Mesodermal cell (in vitro differentiated cells): ENCODE results near the gene IGFBP2.

Experiments used
- H3K27ac ChIP-seq: 2 replicates; pipeline ENCODE4 v1.7.0; 2013; ENCODE audit warnings: mild to moderate bottlenecking, low read depth, low read length, moderate library complexity; ENCODE audit not compliant: severe bottlenecking
- H3K36me3 ChIP-seq: 2 replicates; pipeline ENCODE4 v1.7.1; 2013; ENCODE audit warnings: mild to moderate bottlenecking, low read length, moderate library complexity; ENCODE audit not compliant: control insufficient read depth, insufficient read depth
- H3K4me1 ChIP-seq: one replicate; pipeline ENCODE4 v1.7.1; 2013; ENCODE audit warnings: mild to moderate bottlenecking, low read length; ENCODE audit not compliant: insufficient read depth, control insufficient read depth, poor library complexity, severe bottlenecking
- H3K4me3 ChIP-seq: 2 replicates; pipeline ENCODE4 v1.7.0; 2013; ENCODE audit warnings: low read length, control low read depth, mild to moderate bottlenecking; ENCODE audit not compliant: insufficient read depth, poor library complexity, severe bottlenecking; ENCODE audit errors: extremely low read depth
- H3K9me3 ChIP-seq: 2 replicates; pipeline ENCODE4 v1.7.1; 2013; ENCODE audit warnings: mild to moderate bottlenecking, low read length, moderate library complexity; ENCODE audit not compliant: control insufficient read depth
- WGBS, 2 experiments: methylation state at CpG; one replicate each; pipeline ENCODE4 v1.1.5; 2013; ENCODE audit warnings: missing lambda C conversion rate in 2 of 2; ENCODE audit not compliant: insufficient coverage in 2 of 2; 5-methylcytosine and 5-hydroxymethylcytosine counted together

IGFBP2 gene

GRCh38 chr2:216664593-216665034, 31.4 kb downstream of the IGFBP2 start:
- Histone ChIP-seq H3K36me3 (peaks cover 57% of the 10 kb centered on the region), H3K4me1 (peaks cover 23% of the 10 kb centered on the region), H3K27ac (peak overlapping the region; percentile 16), H3K4me3 (no peak overlapping the region), H3K9me3 (no peaks in the 10 kb centered on the region)
- WGBS, 2 experiments = 75% methylated on average over 5 of the region's 6 CpGs; no CpG with 5 or more reads in 1 of the 2 experiments

GRCh38 chr2:216665242-216665641, 32.0 kb downstream of the IGFBP2 start:
- Histone ChIP-seq H3K4me1 (peaks cover 23% of the 10 kb centered on the region), H3K36me3 (peaks cover 51% of the 10 kb centered on the region), H3K27ac (no peak overlapping the region), H3K4me3 (no peak overlapping the region), H3K9me3 (no peaks in the 10 kb centered on the region)
- WGBS, 2 experiments = 75 to 94% methylated on average over 3 to 5 of the region's 7 CpGs

- Histone ChIP-seq H3K4me1 (peaks cover 23% of the 10 kb centered on the region), H3K9me3 (no peaks in the 10 kb centered on the region), H3K27ac (no peak overlapping the region), H3K36me3 (peaks cover 46% of the 10 kb centered on the region), H3K4me3 (no peak overlapping the region)
- 24 to 25% methylated on average over 10 to 12 of the region's 12 CpGs for WGBS, 2 experiments
Observed at GRCh38 chr2:216665717-216666116, 32.5 kb downstream of the IGFBP2 start.

GRCh38 chr2:216666461-216667233, 33.4 kb downstream of the IGFBP2 start:
- Histone ChIP-seq H3K4me3 (no peak overlapping the region), H3K27ac (no peak overlapping the region), H3K4me1 (peaks cover 23% of the 10 kb centered on the region), H3K36me3 (peaks cover 37% of the 10 kb centered on the region), H3K9me3 (no peaks in the 10 kb centered on the region)
- 7 to 9% methylated on average over 7 of the region's 9 CpGs for WGBS, 2 experiments

- no peak overlapping the region for H3K27ac ChIP-seq
- H3K9me3 ChIP-seq = no peaks in the 10 kb centered on the region
- no peak overlapping the region for H3K4me3 ChIP-seq
- H3K36me3 ChIP-seq = peaks cover 6% of the 10 kb centered on the region
- WGBS, 2 experiments = 97 to 98% methylated on average over 9 to 15 of the region's 17 CpGs
- peaks cover 4% of the 10 kb centered on the region for H3K4me1 ChIP-seq
Observed at GRCh38 chr2:216670266-216671080, 37.3 kb downstream of the IGFBP2 start.

GRCh38 chr2:216671081-216671411, 37.8 kb downstream of the IGFBP2 start:
- WGBS, 2 experiments = 93 to 97% methylated on average over 11 of the region's 11 CpGs
- no peak overlapping the region for H3K4me3 ChIP-seq
- H3K27ac ChIP-seq = no peak overlapping the region
- H3K36me3 ChIP-seq = peaks cover 6% of the 10 kb centered on the region
- H3K4me1 ChIP-seq = no peaks in the 10 kb centered on the region
- H3K9me3 ChIP-seq = no peaks in the 10 kb centered on the region

- Histone ChIP-seq H3K4me3 (no peak overlapping the region), H3K9me3 (no peaks in the 10 kb centered on the region), H3K27ac (no peak overlapping the region), H3K4me1 (no peaks in the 10 kb centered on the region), H3K36me3 (peaks cover 4% of the 10 kb centered on the region)
- 96 to 100% methylated on average over 3 to 5 of the region's 12 CpGs for WGBS, 2 experiments
Observed at GRCh38 chr2:216671791-216672343, 38.6 kb downstream of the IGFBP2 start.

GRCh38 chr2:216672466-216672865, 39.2 kb downstream of the IGFBP2 start:
- Histone ChIP-seq H3K27ac (no peak overlapping the region), H3K4me1 (no peaks in the 10 kb centered on the region), H3K9me3 (no peaks in the 10 kb centered on the region), H3K4me3 (no peak overlapping the region), H3K36me3 (no peaks in the 10 kb centered on the region)
- no CpG with 5 or more reads among the region's 10 CpGs for WGBS, 2 experiments

- Histone ChIP-seq H3K36me3 (no peaks in the 10 kb centered on the region), H3K4me1 (no peaks in the 10 kb centered on the region), H3K27ac (no peak overlapping the region), H3K4me3 (no peak overlapping the region), H3K9me3 (no peaks in the 10 kb centered on the region)
- WGBS, 2 experiments = 87 to 100% methylated on average over 3 to 8 of the region's 10 CpGs
Observed at GRCh38 chr2:216673021-216673420, 39.8 kb downstream of the IGFBP2 start.

- WGBS, 2 experiments = 96 to 98% methylated on average over 7 to 8 of the region's 9 CpGs
Observed at GRCh38 chr2:216673609-216674008, 40.4 kb downstream of the IGFBP2 start.

More at GRCh38 chr2:216673609-216674008, 40.4 kb downstream of the IGFBP2 start:
- H3K9me3 ChIP-seq = no peaks in the 10 kb centered on the region
- H3K36me3 ChIP-seq = no peaks in the 10 kb centered on the region
- H3K27ac ChIP-seq = no peak overlapping the region
- H3K4me3 ChIP-seq = no peak overlapping the region
- no peaks in the 10 kb centered on the region for H3K4me1 ChIP-seq
